B cell (primary cell): ENCODE results near the gene IL22RA1. TPM values are rescaled to one million over a fixed set of nuclear protein-coding genes. Genes with fewer than 3 reads are reported as not detected.

Experiments used
- ATAC-seq: fragments of 200-7000 bp; cut with Tn5 transposase; one replicate; pipeline ENCODE4 v1.10.0; 2021; ENCODE audit warnings: low read depth, mild to moderate bottlenecking, moderate number of reproducible peaks, moderate library complexity
- CTCF ChIA-PET: fragments of 350-600 bp; sonication (Branson Sonifier 250); formaldehyde crosslinking; loops from one replicate; lab custom pipeline; 2021; ENCODE audit warnings: antibody characterized with exemption, inconsistent platforms; lab: Charles Lee
- POLR2A ChIA-PET: fragments of 350-600 bp; sonication (Branson Sonifier 250); formaldehyde crosslinking; loops from one replicate; lab custom pipeline; 2021; ENCODE audit warnings: antibody characterized with exemption; lab: Charles Lee
- DNase-seq: peaks from one replicate; pipeline ENCODE4 v3.0.0; 2013
- H2AFZ ChIP-seq: 2 replicates; pipeline ENCODE4 v1.6.1; 2012; ENCODE audit warnings: mild to moderate bottlenecking, low read depth, low read length; ENCODE audit not compliant: insufficient read depth, poor library complexity, severe bottlenecking
- H3K27ac ChIP-seq, 2 donors: 1 replicate in 1 of 2; 2 replicates in 1 of 2; pipeline ENCODE4 v1.5.1; 2012 to 2013; ENCODE audit warnings: low read length in 2 of 2, mild to moderate bottlenecking in 2 of 2, moderate library complexity in 1 of 2
- H3K27me3 ChIP-seq, 4 experiments: fragments of 200-600 bp in 1 of 4; sonication (generic) in 1 of 4; replicated peaks in 1 of 4; 1 replicate in 2 of 4; 2 replicates in 2 of 4; pipeline versions ENCODE4 v1.6.1 to v1.7.0; 2013 to 2016; ENCODE audit warnings: low read length in 3 of 4, mild to moderate bottlenecking in 2 of 4, mixed read lengths in 1 of 4, moderate library complexity in 1 of 4; ENCODE audit not compliant: insufficient read depth in 4 of 4, control insufficient read depth in 3 of 4; ENCODE audit errors: control extremely low read depth in 1 of 4
- H3K36me3 ChIP-seq, 2 experiments: replicated peaks in 1 of 2; 1 replicate in 1 of 2; 2 replicates in 1 of 2; pipeline versions ENCODE4 v1.6.1 to v1.7.1; 2013; ENCODE audit warnings: low read length in 1 of 2; ENCODE audit not compliant: insufficient read depth in 2 of 2, control insufficient read depth in 1 of 2; ENCODE audit errors: control extremely low read depth in 1 of 2, extremely low read depth in 1 of 2
- H3K4me1 ChIP-seq, 2 donors: fragments of 200-600 bp in 1 of 2; sonication (generic) in 1 of 2; 1 replicate in 1 of 2; 2 replicates in 1 of 2; pipeline versions ENCODE4 v1.5.1 to v1.6.1; 2013 to 2017; ENCODE audit warnings: low read length in 2 of 2; ENCODE audit not compliant: control insufficient read depth in 2 of 2, insufficient read depth in 2 of 2
- H3K4me2 ChIP-seq: replicated peaks from 2 replicates; pipeline ENCODE3; 2012; ENCODE audit warnings: mild to moderate bottlenecking, low read depth, low read length; ENCODE audit not compliant: poor library complexity, severe bottlenecking
- H3K4me3 ChIP-seq, 5 experiments: fragments of 200-600 bp in 1 of 5; sonication (generic) in 1 of 5; 1 replicate in 3 of 5; 2 replicates in 2 of 5; pipeline versions ENCODE4 v1.5.1 to v1.7.0; 2011 to 2016; ENCODE audit warnings: low read length in 4 of 5, mild to moderate bottlenecking in 4 of 5, low read depth in 2 of 5, control low read depth in 1 of 5, moderate library complexity in 1 of 5; ENCODE audit not compliant: insufficient read depth in 1 of 5; ENCODE audit errors: control extremely low read depth in 1 of 5, extremely low read depth in 1 of 5
- H3K79me2 ChIP-seq: fragments of 200-600 bp; sonication (generic); one replicate; pipeline ENCODE4 v1.6.0; 2016; ENCODE audit warnings: low read length; ENCODE audit not compliant: control insufficient read depth, insufficient read depth
- H3K9ac ChIP-seq: fragments of 200-600 bp; sonication (generic); 2 replicates; pipeline ENCODE4 v1.6.1; 2017; ENCODE audit warnings: mild to moderate bottlenecking, low read length, moderate library complexity
- H3K9me3 ChIP-seq, 3 donors: one replicate each; pipeline versions ENCODE4 v1.6.1 to v1.7.1; 2013; ENCODE audit warnings: low read length in 2 of 3; ENCODE audit not compliant: control insufficient read depth in 2 of 3, insufficient read depth in 1 of 3; ENCODE audit errors: control extremely low read depth in 1 of 3
- H4K20me1 ChIP-seq: 2 replicates; pipeline ENCODE4 v1.6.0; 2012; ENCODE audit warnings: mild to moderate bottlenecking, low read length; ENCODE audit not compliant: insufficient read depth, control insufficient read depth, poor library complexity, severe bottlenecking
- H3K27ac Mint-ChIP-seq: one replicate; pipeline ENCODE4 v1.8.0; 2021; ENCODE audit warnings: mixed read lengths
- H3K27me3 Mint-ChIP-seq: one replicate; pipeline ENCODE4 v1.8.0; 2021; ENCODE audit warnings: mixed read lengths
- H3K4me1 Mint-ChIP-seq: one replicate; pipeline ENCODE4 v1.8.0; 2021; ENCODE audit warnings: mixed read lengths
- H3K4me3 Mint-ChIP-seq: one replicate; pipeline ENCODE4 v1.8.0; 2021; ENCODE audit warnings: mixed read lengths
- H3K9me3 Mint-ChIP-seq: one replicate; pipeline ENCODE4 v1.8.0; 2022; ENCODE audit warnings: mixed read lengths; ENCODE audit not compliant: insufficient read depth
- CTCF ChIP-seq: fragments of 200-600 bp; IDR thresholded peaks from one replicate; pipeline ENCODE4 v1.8.0; 2022; ENCODE audit warnings: antibody characterized with exemption, mild to moderate bottlenecking
- EZH2 ChIP-seq: IDR thresholded peaks from 2 replicates; pipeline ENCODE4 v1.6.1; 2012; ENCODE audit warnings: borderline replicate concordance, low read depth, mild to moderate bottlenecking, moderate library complexity, low read length; ENCODE audit not compliant: insufficient read depth, poor library complexity, severe bottlenecking
- WGBS: methylation state at CpG from one replicate; pipeline ENCODE4 v1.1.5; 2013; ENCODE audit warnings: missing lambda C conversion rate; ENCODE audit not compliant: insufficient coverage; 5-methylcytosine and 5-hydroxymethylcytosine counted together
- intact Hi-C: fragments of 100-400 bp; cut with micrococcal nuclease; formaldehyde crosslinking; loops from one replicate; pipeline ENCODE4 v1.10.0; 2022
- polyA plus RNA-seq: library from polyadenylated mRNA; depleted of rRNA; stranded (reverse); fragments of >200 nt; gene quantifications from 2 replicates; pipeline ENCODE4 v1.2.3, GENCODE V29; 2012
- total RNA-seq, 2 donors: library from RNA; stranded (reverse); fragments of 120-200 nt in 1 of 2; gene quantifications; 1 replicate in 1 of 2; 2 replicates in 1 of 2; pipeline versions ENCODE4 v1.2.3 to v1.2.4, GENCODE V29; 2013 to 2022

Gene IL22RA1
- total and polyA plus RNA-seq, 2 donors (not counting 1 experiment from before 2014, with no cell fraction given): 0.10 TPM

GRCh38 chr1:24108334-24109165 lies 34.4 kb downstream of the IL22RA1 start:
- H2AFZ ChIP-seq: no peak overlapping the region
- H3K9ac ChIP-seq: no peak overlapping the region
- ChIA-PET POLR2A (no interaction called here), CTCF (no interaction called here)
- H4K20me1 ChIP-seq: no peaks in the 10 kb centered on the region
- no peaks in the 10 kb centered on the region for H3K9me3 ChIP-seq
- H3K27me3 ChIP-seq: peaks cover 0 to 11% (median 2%) of the 10 kb centered on the region in 4 experiments
- Mint-ChIP-seq H3K27me3 (peaks cover 9% of the 10 kb centered on the region), H3K4me3 (no peak overlapping the region), H3K9me3 (no peaks in the 10 kb centered on the region), H3K4me1 (peaks cover 8% of the 10 kb centered on the region), H3K27ac (peak overlapping the region; percentile 26)
- no peak overlapping the region for H3K4me2 ChIP-seq
- no peaks in the 10 kb centered on the region for H3K79me2 ChIP-seq
- no peaks in the 10 kb centered on the region for H3K36me3 ChIP-seq
- TF ChIP-seq EZH2 (no peak), CTCF (no peak)
- no peak overlapping the region for H3K27ac ChIP-seq
- WGBS: 87% methylated on average over 21 of the region's 22 CpGs
- H3K4me3 ChIP-seq: no peak overlapping the region
- ATAC-seq (no peak), DNase-seq (no peak)
- H3K4me1 ChIP-seq: peaks cover 5 to 8% of the 10 kb centered on the region in 2 donors
- intact Hi-C loops: no loop called here

GRCh38 chr1:24107462-24108138 lies 35.3 kb downstream of the IL22RA1 start:
- CTCF ChIA-PET: no interaction called here

More at GRCh38 chr1:24107462-24108138, 35.3 kb downstream of the IL22RA1 start:
- Histone ChIP-seq H4K20me1 (no peaks in the 10 kb centered on the region), H3K79me2 (no peaks in the 10 kb centered on the region), H3K4me2 (no peak overlapping the region), H3K9ac (no peak overlapping the region), H3K36me3 (no peaks in the 10 kb centered on the region), H3K4me1 (peaks cover 5 to 7% of the 10 kb centered on the region in 2 donors), H3K9me3 (no peaks in the 10 kb centered on the region), H3K4me3 (no peak overlapping the region), H3K27me3 (peaks cover 0 to 7% (median 1%) of the 10 kb centered on the region in 4 experiments), H3K27ac (no peak overlapping the region), H2AFZ (no peak overlapping the region)
- intact Hi-C loops: no loop called here
- ATAC-seq: no peak
- WGBS: 95% methylated on average over 16 of the region's 18 CpGs
- DNase-seq: no peak
- Mint-ChIP-seq H3K9me3 (no peaks in the 10 kb centered on the region), H3K27ac (no peak overlapping the region), H3K4me3 (no peak overlapping the region), H3K4me1 (peaks cover 6% of the 10 kb centered on the region), H3K27me3 (peaks cover 5% of the 10 kb centered on the region)
- TF ChIP-seq EZH2 (no peak), CTCF (no peak)
- POLR2A ChIA-PET: no interaction called here
